HCT116 (cell line): ENCODE results near the gene HEPACAM2. TPM values are rescaled to one million over a fixed set of nuclear protein-coding genes. Genes with fewer than 3 reads are reported as not detected.
A peak's percentile ranks its signal among the peaks of the same experiment; 100 is the strongest.

Experiments
- ATAC-seq: fragments of 200-7000 bp; cut with Tn5 transposase; 2 replicates; pipeline ENCODE4 v1.9.1; 2020; ENCODE audit warnings: mild to moderate bottlenecking, moderate library complexity
- Bru-seq: library from RNA; stranded (reverse); fragments of 400-500 nt; gene quantifications from one replicate; lab custom pipeline; 2021; lab: Mats Ljungman, UMichigan
- BruChase-seq, 2 experiments: library from RNA; stranded (reverse); fragments of 400-500 nt; gene quantifications; one replicate each; lab custom pipeline; 2021; lab: Mats Ljungman, UMichigan
- BruUV-seq: library from RNA; stranded (reverse); fragments of 400-500 nt; replicated peaks from 2 replicates; lab custom pipeline; 2021; lab: Mats Ljungman, UMichigan
- CTCF ChIA-PET: fragments of 300-600 bp; sonication (Branson Sonifier 250); formaldehyde crosslinking; loops from one replicate; lab custom pipeline; 2021; ENCODE audit warnings: antibody characterized with exemption; lab: Charles Lee
- POLR2A ChIA-PET: fragments of 300-600, 350-600 bp; sonication (Branson Sonifier 250); formaldehyde crosslinking; loops from one replicate; lab custom pipeline; 2021; ENCODE audit warnings: antibody characterized with exemption; lab: Charles Lee
- RAD21 ChIA-PET, 2 experiments: fragments of 300-600 bp; sonication (Branson Sonifier 250); formaldehyde crosslinking; loops; one replicate each; lab custom pipeline; 2023; ENCODE audit warnings: low total read pairs in 2 of 2; ENCODE audit not compliant: uncharacterized antibody in 2 of 2, unreplicated experiment in 2 of 2, low non-redundant PET in 1 of 2; lab: Charles Lee
- DNase-seq: peaks from one replicate; pipeline ENCODE4 v3.0.0-alpha.2; 2010; ENCODE audit warnings: low read depth, low spot score
- H2AFZ ChIP-seq: fragments of 200-600 bp; shearing (Covaris generic), sonication (generic); 2 replicates; pipeline ENCODE4 v1.6.1; 2017; ENCODE audit warnings: low read depth, mixed run types, mixed read lengths, antibody characterized with exemption, low read length; ENCODE audit not compliant: poor library complexity, severe bottlenecking
- H3K27ac ChIP-seq: 2 replicates; pipeline ENCODE4 v1.5.1; 2012; ENCODE audit warnings: low read depth, low read length
- H3K27me3 ChIP-seq: fragments of 200-600 bp; sonication (generic); 2 replicates; pipeline ENCODE4 v1.6.1; 2016; ENCODE audit warnings: mixed run types, low read length, mixed read lengths; ENCODE audit not compliant: insufficient read depth
- H3K36me3 ChIP-seq, 2 experiments: fragments of 200-500 bp in 1 of 2; fragments of 200-600 bp in 1 of 2; sonication (Bioruptor generic) in 1 of 2; sonication (generic) in 1 of 2; 2 replicates each; pipeline versions ENCODE4 v1.5.1 to v1.6.1; 2014 to 2016; ENCODE audit warnings: low read length in 2 of 2, inconsistent platforms in 1 of 2, mixed read lengths in 1 of 2, mixed run types in 1 of 2; ENCODE audit not compliant: insufficient read depth in 2 of 2, control insufficient read depth in 1 of 2
- H3K4me1 ChIP-seq, 2 experiments: fragments of 200-600 bp in 1 of 2; sonication (generic) in 1 of 2; 2 replicates each; pipeline versions ENCODE4 v1.5.1 to v1.6.1; 2012 to 2017; ENCODE audit warnings: low read length in 2 of 2, inconsistent platforms in 1 of 2, mild to moderate bottlenecking in 1 of 2, mixed read lengths in 1 of 2, mixed run types in 1 of 2, moderate library complexity in 1 of 2; ENCODE audit not compliant: insufficient read depth in 2 of 2, control insufficient read depth in 1 of 2
- H3K4me2 ChIP-seq: fragments of 200-600 bp; sonication (generic); 2 replicates; pipeline ENCODE4 v1.6.1; 2017; ENCODE audit warnings: mixed run types, low read length, mixed read lengths
- H3K4me3 ChIP-seq, 2 experiments: fragments of 200-600 bp in 1 of 2; sonication (generic) in 1 of 2; replicated peaks in 1 of 2; 2 replicates each; pipeline ENCODE4 v1.5.1; 2011 to 2016; ENCODE audit warnings: low read length in 2 of 2, control low read depth in 1 of 2, low read depth in 1 of 2, mild to moderate bottlenecking in 1 of 2, mixed read lengths in 1 of 2, mixed run types in 1 of 2
- H3K79me2 ChIP-seq: fragments of 200-600 bp; sonication (generic); 2 replicates; pipeline ENCODE4 v1.6.1; 2017; ENCODE audit warnings: mild to moderate bottlenecking, mixed run types, low read length, moderate library complexity, mixed read lengths; ENCODE audit not compliant: insufficient read depth
- H3K9ac ChIP-seq: fragments of 200-600 bp; sonication (generic); 2 replicates; pipeline ENCODE4 v1.6.1; 2016; ENCODE audit warnings: low read length, mixed read lengths
- H3K9me2 ChIP-seq: fragments of 200-600 bp; sonication (generic), shearing (Covaris generic); 2 replicates; pipeline ENCODE4 v1.6.1; 2017; ENCODE audit warnings: mixed run types, mild to moderate bottlenecking, moderate library complexity; ENCODE audit not compliant: insufficient read depth
- H3K9me3 ChIP-seq, 2 experiments: fragments of 200-500 bp in 1 of 2; fragments of 200-600 bp in 1 of 2; sonication (Bioruptor generic) in 1 of 2; sonication (generic) in 1 of 2; 2 replicates each; pipeline ENCODE4 v1.6.1; 2014 to 2017; ENCODE audit warnings: low read length in 2 of 2, mixed read lengths in 2 of 2, inconsistent platforms in 1 of 2, low read depth in 1 of 2, mild to moderate bottlenecking in 1 of 2, mixed run types in 1 of 2, moderate library complexity in 1 of 2; ENCODE audit not compliant: control insufficient read depth in 1 of 2, insufficient read depth in 1 of 2
- H4K20me1 ChIP-seq: fragments of 200-600 bp; sonication (generic), shearing (Covaris generic); 2 replicates; pipeline ENCODE4 v1.6.1; 2017; ENCODE audit warnings: mixed run types, mild to moderate bottlenecking, moderate library complexity; ENCODE audit not compliant: insufficient read depth
- ATF3 ChIP-seq: IDR thresholded peaks from 2 replicates; pipeline ENCODE4 v1.6.1; 2012
- CEBPB ChIP-seq: IDR thresholded peaks from 2 replicates; pipeline ENCODE4 v1.6.1; 2012; ENCODE audit warnings: low read depth
- CTCF ChIP-seq, 3 experiments: fragments of 200-600 bp in 1 of 3; sonication (generic) in 1 of 3; IDR thresholded peaks in 2 of 3; conservative IDR thresholded peaks in 1 of 3; 2 replicates each; pipeline ENCODE4 v1.5.1; 2012 to 2017; ENCODE audit warnings: low read depth in 2 of 3, low read length in 2 of 3, antibody characterized with exemption in 1 of 3, borderline replicate concordance in 1 of 3, control low read depth in 1 of 3, mild to moderate bottlenecking in 1 of 3, mixed read lengths in 1 of 3, mixed run types in 1 of 3, moderate library complexity in 1 of 3; ENCODE audit not compliant: insufficient read depth in 1 of 3
- ELF1 ChIP-seq: IDR thresholded peaks from 2 replicates; pipeline ENCODE4 v1.6.1; 2012; ENCODE audit warnings: low read depth, borderline replicate concordance
- MAX ChIP-seq: IDR thresholded peaks from 2 replicates; pipeline ENCODE4 v1.6.1; 2012
- SIN3A ChIP-seq: IDR thresholded peaks from 2 replicates; pipeline ENCODE4 v1.6.1; 2012; ENCODE audit warnings: low read depth
- SP1 ChIP-seq: IDR thresholded peaks from 2 replicates; pipeline ENCODE4 v1.6.1; 2012; ENCODE audit warnings: low read depth
- TCF7L2 ChIP-seq: IDR thresholded peaks from 2 replicates; pipeline ENCODE4 v1.7.0; 2011; ENCODE audit warnings: borderline replicate concordance, inconsistent platforms; ENCODE audit not compliant: insufficient read depth, insufficient read length; ENCODE audit errors: extremely low read depth
- YY1 ChIP-seq: IDR thresholded peaks from 2 replicates; pipeline ENCODE4 v1.6.1; 2011; ENCODE audit warnings: low read length, low read depth, moderate library complexity, mild to moderate bottlenecking; ENCODE audit not compliant: insufficient replicate concordance; ENCODE audit errors: extremely low read depth
- ZNF274 ChIP-seq: fragments of 200-500 bp; sonication (Bioruptor generic); IDR thresholded peaks from 2 replicates; pipeline ENCODE4 v1.6.1; 2014; ENCODE audit warnings: mild to moderate bottlenecking, low read depth, low read length, inconsistent platforms
- intact Hi-C: fragments of 100-400 bp; cut with micrococcal nuclease; formaldehyde crosslinking; loops from 2 replicates; pipeline ENCODE4 v1.10.0; 2022
- long read RNA-seq: library from polyadenylated mRNA; unstranded; transcript quantifications from one replicate; pipeline ENCODE4 v2.0.0, GENCODE V29; 2021; ENCODE audit not compliant: unreplicated experiment
- polyA plus RNA-seq: library from polyadenylated mRNA; unstranded; fragments of >200 nt; gene quantifications from 2 replicates; pipeline ENCODE4 v1.2.1, GENCODE V29; 2012; ENCODE audit warnings: missing spikeins
- total RNA-seq: library from RNA; stranded (reverse); gene quantifications from one replicate; pipeline ENCODE4 v1.2.1, GENCODE V29; 2021; ENCODE audit not compliant: unreplicated experiment

HEPACAM2 gene
- not detected for total RNA-seq
- 0.08 TPM in 1 of 2 replicates, not detected in the other for polyA plus RNA-seq
- Bru-seq, nascent RNA = percentile 7 among the genes with signal in this experiment
- BruChase-seq, experiment 1, labeled RNA remaining after a 6-hour chase = percentile 8 among the genes with signal in this experiment
- BruChase-seq, experiment 2, labeled RNA remaining after a 2-hour chase = percentile 9 among the genes with signal in this experiment
- long read RNA-seq = 0 reads

GRCh38 chr7:93226310-93226709, at the start of gene HEPACAM2:
Gene HEPACAM2 (minus strand): TSS chr7:93226469.
- Histone ChIP-seq H3K9me3 (no peaks in the 10 kb centered on the region), H3K4me1 (peaks cover 0 to 4% of the 10 kb centered on the region in 2 experiments; a peak in 3 of 4 replicates), H4K20me1 (no peaks in the 10 kb centered on the region), H3K36me3 (no peaks in the 10 kb centered on the region), H3K9me2 (peaks cover 9% of the 10 kb centered on the region; the same call in 1 of the 2 replicates), H3K4me2 (no peak within 1 kb of the TSS), H3K4me3 (no peak within 1 kb of the TSS), H2AFZ (no peak within 1 kb of the TSS), H3K27ac (no peak within 1 kb of the TSS), H3K9ac (no peak within 1 kb of the TSS), H3K27me3 (no peaks in the 10 kb centered on the region), H3K79me2 (no peaks in the 10 kb centered on the region)
- ChIA-PET RAD21 (no interaction called here), CTCF (interaction anchor here (1.0 kb wide), 1 partner anchor 19 kb away, joined by 3 read pairs; no protein-coding TSS in a partner anchor), POLR2A (no interaction called here)
- no peak for ATAC-seq
- TF ChIP-seq ATF3 = no peak
- no peak for TF ChIP-seq ELF1
- TF ChIP-seq CEBPB = no peak
- TF ChIP-seq SIN3A = no peak
- no peak for TF ChIP-seq TCF7L2
- no peak for TF ChIP-seq SP1
- TF ChIP-seq MAX = no peak
- no peak for TF ChIP-seq CTCF (IDR thresholded peaks at IDR 0.05 in 2 of 3, conservative IDR thresholded peaks at IDR 0.05 in 1 of 3; ENCODE audit: borderline replicate concordance in 1 of 3, insufficient read depth in 1 of 3, low read depth in 2 of 3, low read length in 2 of 3)
- no peak for TF ChIP-seq ZNF274
- TF ChIP-seq YY1 = no peak
- intact Hi-C loops = loop anchor here (5.0 kb wide), 2 partner anchors 49 to 604 kb away; no protein-coding TSS in a partner anchor
- no peak for DNase-seq
- no TSS peak for BruUV-seq
